Omental fat pad (tissue), 4 donors: ENCODE data around the gene SCYGR3. TPM values are rescaled to one million over a fixed set of nuclear protein-coding genes. Genes with fewer than 3 reads are reported as not detected.

ENCODE experiments used
- ATAC-seq: fragments of 150-250 bp; one replicate; pipeline ENCODE4 v1.9.1; 2016; ENCODE audit warnings: mild to moderate bottlenecking, moderate library complexity; ENCODE audit not compliant: low FRiP score
- DNase-seq: peaks from one replicate; pipeline ENCODE4 v3.0.0-alpha.2; 2019; ENCODE audit warnings: low spot score
- CTCF ChIP-seq, 3 donors: fragments of 450-650 bp; IDR thresholded peaks; one replicate each; pipeline ENCODE4 v1.5.1; 2016 to 2017; ENCODE audit warnings: antibody characterized with exemption in 3 of 3, mild to moderate bottlenecking in 3 of 3, moderate library complexity in 2 of 3
- total RNA-seq, 4 donors: library from RNA; depleted of rRNA; stranded (reverse); fragments of >200 nt; gene quantifications; one replicate each; pipeline ENCODE4 v1.1.0, GENCODE V29; 2016

The SCYGR3 gene
- total RNA-seq, 4 donors from 2014 or later, result not detected

GRCh38 chr2:227626580-227627151, 12.0 kb upstream of the SCYGR3 start:
- DNase-seq, result no peak
- no peak for ATAC-seq
- no peak for TF ChIP-seq CTCF (IDR thresholded peaks at IDR 0.05)

- ATAC-seq, result no peak
- no peak for TF ChIP-seq CTCF (IDR thresholded peaks at IDR 0.05)
Observed at GRCh38 chr2:227625420-227625819, 10.8 kb upstream of the SCYGR3 start.

GRCh38 chr2:227623226-227623625, 8.6 kb upstream of the SCYGR3 start:
- ATAC-seq (no peak), DNase-seq (no peak)
- TF ChIP-seq CTCF (IDR thresholded peaks at IDR 0.05), result no peak

More at GRCh38 chr2:227625420-227625819, 10.8 kb upstream of the SCYGR3 start:
- DNase-seq, result no peak

GRCh38 chr2:227617316-227618230, 2.9 kb upstream of the SCYGR3 start, which contains the start of gene SCYGR4:
TSS of gene SCYGR4 (plus strand) at chr2:227617498. CDS start at chr2:227617498, 0 bp downstream.
- ATAC-seq (no peak), DNase-seq (no peak)
- TF ChIP-seq CTCF (IDR thresholded peaks at IDR 0.05), result no peak

- no peak for TF ChIP-seq CTCF (IDR thresholded peaks at IDR 0.05)
Observed at GRCh38 chr2:227616631-227617030, 2.0 kb upstream of the SCYGR3 start.

GRCh38 chr2:227615906-227616305, 1.3 kb upstream of the SCYGR3 start:
- no peak for TF ChIP-seq CTCF (IDR thresholded peaks at IDR 0.05)
- ATAC-seq (no peak), DNase-seq (no peak)

More at GRCh38 chr2:227616631-227617030, 2.0 kb upstream of the SCYGR3 start:
- ATAC-seq (no peak), DNase-seq (no peak)
